ENCODE measurements around the gene OLFML2A.

The OLFML2A gene

GRCh38 chr9:124861342-124862229 is 84.7 kb downstream of the OLFML2A start, which contains the start of the genes ARPC5L and RPL35:
Gene ARPC5L, plus strand, starts transcription at chr9:124862130. Its CDS starts 7,161 bp downstream, at chr9:124869291.
Gene RPL35, minus strand, starts transcription at chr9:124861957. Its CDS starts 45 bp downstream, at chr9:124861912.
- H3K4me1 ChIP-seq (ENCODE audit: insufficient read depth, low read length) = peaks cover 5% of the 10 kb centered on the region
- peak within 1 kb of the TSS; percentile 96 for H3K9ac ChIP-seq (ENCODE audit: low read depth, low read length)
- no peaks in the 10 kb centered on the region for H3K9me3 ChIP-seq (ENCODE audit: insufficient read depth, low read depth, low read length)
- H3K36me3 ChIP-seq (ENCODE audit: insufficient read depth, low read depth, low read length) = peaks cover 48% of the 10 kb centered on the region
- peak within 1 kb of the TSS; percentile 83 for H3K27ac ChIP-seq (ENCODE audit: low read length)
- peak within 1 kb of the TSS; percentile 94 for H3K4me3 ChIP-seq (ENCODE audit: low read length)
- no peaks in the 10 kb centered on the region for H3K27me3 ChIP-seq (ENCODE audit: insufficient read depth, low read length)

DNA sequence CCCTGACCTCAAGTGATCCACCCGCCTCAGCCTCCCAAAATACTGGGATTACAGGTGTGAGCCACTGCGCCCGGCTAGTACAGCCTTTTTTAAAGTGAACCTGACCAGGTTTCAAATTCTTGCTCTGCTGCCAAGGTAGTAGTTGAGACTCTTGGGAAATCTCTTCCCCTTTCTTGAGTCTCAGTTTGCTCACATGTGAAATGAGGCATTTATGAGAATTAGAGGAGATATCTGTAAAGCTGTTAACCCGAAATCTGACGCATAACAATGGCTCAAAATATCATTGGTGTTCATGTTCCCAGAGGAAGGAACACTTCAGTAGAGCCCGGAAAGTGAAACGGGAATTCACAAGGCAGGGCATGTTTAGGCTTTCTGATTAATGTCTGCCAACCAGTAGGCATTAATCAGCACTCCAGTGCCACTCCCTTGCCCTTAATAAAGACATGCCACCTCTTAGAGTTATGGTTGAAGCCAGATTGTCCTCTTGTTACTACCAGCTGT is 86.5 kb downstream of the OLFML2A start:
- Histone ChIP-seq H3K36me3 (ENCODE audit: insufficient read depth, low read depth, low read length) (peaks cover 30% of the 10 kb centered on the region), H3K4me3 (ENCODE audit: low read length) (no peak overlapping the region), H3K27ac (ENCODE audit: low read length) (no peak overlapping the region), H3K27me3 (ENCODE audit: insufficient read depth, low read length) (no peaks in the 10 kb centered on the region), H3K9me3 (ENCODE audit: insufficient read depth, low read depth, low read length) (no peaks in the 10 kb centered on the region), H3K4me1 (ENCODE audit: insufficient read depth, low read length) (peaks cover 11% of the 10 kb centered on the region), H3K9ac (ENCODE audit: low read depth, low read length) (no peak overlapping the region)
